Activated CD4-positive, CD25-positive, alpha-beta regulatory T cell treated with anti-CD3 and anti-CD28 coated beads, Interleukin-2, amount 50 U/mL, for 72 hours (primary cell): ENCODE measurements around the gene MAP6.
A peak's percentile ranks its signal among the peaks of the same experiment; 100 is the strongest.
"Not testable (repeated sequence)": the region's sequence is repeated elsewhere in the genome, so short reads cannot be mapped to it uniquely, and the experiment has no call there.

Experiments used
- DNase-seq: peaks from one replicate; pipeline ENCODE4 v3.0.0; 2021

MAP6 gene

DNA sequence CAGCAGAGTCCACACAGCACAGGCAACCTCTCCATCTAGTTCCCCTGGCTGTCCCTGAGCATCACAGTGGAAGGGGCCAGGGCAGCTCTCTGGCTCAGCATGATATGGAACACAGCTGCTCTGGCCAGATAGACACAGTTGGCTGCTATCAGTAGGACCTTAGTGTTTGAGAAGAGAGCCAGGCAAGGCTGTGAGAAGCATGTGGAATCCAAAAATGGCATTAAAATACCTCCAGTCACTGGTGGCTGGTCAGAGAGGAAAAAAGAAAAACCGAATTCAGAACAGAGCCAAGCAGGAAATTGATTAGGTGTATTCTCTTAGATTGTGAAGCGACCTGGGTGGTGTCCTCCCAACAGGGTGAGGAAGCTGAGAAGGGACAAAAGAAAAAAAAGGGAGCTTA, 78.9 kb downstream of the MAP6 start:
- no peak for DNase-seq

DNA sequence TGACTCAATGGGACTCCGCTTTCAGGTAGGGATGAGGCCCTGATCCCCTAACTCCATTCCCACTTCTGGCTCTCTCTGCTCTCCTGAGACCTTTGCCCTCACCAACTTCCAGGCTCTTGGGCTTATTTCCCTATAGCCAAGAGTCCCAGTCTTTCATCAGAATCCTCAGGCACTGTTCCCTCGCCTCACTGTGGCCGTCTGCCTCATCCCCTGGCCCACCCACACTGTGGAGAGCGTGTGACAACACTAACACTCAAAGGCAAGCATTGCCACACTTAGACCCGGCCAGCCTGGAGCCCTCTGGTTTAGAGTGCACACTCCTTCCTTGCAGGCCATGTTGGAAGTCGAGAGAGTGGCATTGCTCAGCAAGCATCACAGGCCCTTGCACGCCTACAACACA, 79.8 kb downstream of the MAP6 start:
- DNase-seq = no peak

DNA sequence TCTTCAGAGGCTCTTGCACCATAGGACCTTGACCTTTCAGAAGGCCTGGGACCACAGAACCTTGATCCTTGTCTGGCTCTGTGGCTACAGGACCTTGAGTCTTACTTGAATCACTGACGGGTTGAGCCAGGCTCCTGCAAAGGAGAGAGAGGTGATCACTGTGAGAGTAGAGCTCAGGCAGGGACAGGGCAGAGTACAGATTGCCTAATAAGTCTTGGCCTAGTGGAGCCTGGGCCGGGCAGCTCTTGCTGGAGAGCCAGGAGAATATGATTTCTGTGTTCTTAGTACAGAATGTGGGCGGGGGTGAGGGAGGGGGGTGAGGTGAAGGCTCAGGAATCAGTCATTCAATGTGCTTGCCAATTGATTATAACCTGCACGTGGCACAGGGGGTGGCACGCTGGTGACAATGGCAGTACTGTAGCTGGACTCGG, 80.8 kb downstream of the MAP6 start:
- no peak for DNase-seq

DNA sequence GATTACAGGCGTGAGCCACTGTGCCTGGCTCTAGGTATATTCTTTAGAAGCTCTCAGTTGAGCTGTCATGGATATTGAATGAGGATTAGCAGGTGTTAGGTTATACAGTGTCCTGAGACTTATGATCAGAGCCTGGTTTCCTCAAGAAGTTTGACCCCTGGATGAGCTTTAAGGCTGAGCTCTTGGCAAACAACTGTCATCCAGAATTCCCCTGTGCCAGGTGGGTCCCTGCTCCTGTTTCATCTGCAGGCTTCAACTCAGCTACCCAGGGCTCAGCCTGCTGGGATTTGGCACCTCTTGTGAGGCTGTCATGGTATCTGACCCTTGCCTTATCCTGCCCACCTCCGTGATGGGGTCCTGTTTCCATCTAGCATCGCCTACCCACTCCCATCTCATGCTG, 82.4 kb downstream of the MAP6 start:
- no peak for DNase-seq

DNA sequence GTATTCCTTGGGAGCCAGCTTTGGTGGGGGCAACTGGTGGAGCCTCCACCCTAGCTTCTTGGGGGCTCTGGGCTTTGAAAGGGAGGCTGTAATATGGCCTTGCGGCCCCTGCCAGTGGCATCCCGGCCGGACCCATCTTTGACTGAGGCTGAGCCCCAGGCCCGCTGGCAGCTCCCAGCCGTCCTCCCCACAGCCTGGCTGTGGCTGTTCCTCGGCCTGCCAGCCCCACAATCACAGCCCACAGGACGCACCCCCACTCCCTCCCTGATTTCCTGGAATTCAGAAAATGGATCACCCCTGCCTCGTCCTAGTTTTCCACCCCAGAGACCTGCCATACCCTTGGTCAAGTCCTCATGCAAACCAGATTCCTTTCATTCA, 83.6 kb downstream of the MAP6 start:
- DNase-seq = no peak

DNA sequence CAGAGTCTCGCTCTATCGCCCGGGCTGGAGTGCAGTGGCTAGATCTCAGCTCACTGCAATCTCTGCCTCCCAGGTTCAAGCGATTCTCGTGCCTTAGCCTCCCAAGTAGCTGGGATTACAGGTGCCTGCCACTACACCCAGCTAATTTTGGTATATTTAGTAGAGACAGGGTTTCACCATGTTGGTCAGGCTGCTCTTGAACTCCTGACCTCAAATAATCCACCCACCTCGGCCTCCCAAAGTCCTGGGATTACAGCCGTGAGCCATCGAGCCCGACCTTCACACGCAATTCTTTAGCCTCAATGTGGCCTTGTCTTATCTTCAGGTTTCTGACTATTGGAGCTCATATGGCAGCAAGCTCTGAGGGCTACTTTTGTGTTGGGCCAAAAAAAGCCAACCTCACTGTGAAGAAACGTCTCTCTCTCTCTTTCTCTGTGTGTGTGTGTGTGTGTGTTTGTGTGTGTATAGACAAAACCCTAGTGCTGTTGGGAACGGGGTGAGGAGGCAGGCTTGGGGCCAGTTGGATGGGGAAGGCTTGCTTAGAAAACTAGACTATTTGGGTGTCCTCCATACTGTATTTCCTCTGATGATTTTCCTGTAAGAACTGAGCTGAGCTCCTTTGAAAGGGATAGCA, 84.1 kb downstream of the MAP6 start:
- DNase-seq = not testable (repeated sequence)

DNA sequence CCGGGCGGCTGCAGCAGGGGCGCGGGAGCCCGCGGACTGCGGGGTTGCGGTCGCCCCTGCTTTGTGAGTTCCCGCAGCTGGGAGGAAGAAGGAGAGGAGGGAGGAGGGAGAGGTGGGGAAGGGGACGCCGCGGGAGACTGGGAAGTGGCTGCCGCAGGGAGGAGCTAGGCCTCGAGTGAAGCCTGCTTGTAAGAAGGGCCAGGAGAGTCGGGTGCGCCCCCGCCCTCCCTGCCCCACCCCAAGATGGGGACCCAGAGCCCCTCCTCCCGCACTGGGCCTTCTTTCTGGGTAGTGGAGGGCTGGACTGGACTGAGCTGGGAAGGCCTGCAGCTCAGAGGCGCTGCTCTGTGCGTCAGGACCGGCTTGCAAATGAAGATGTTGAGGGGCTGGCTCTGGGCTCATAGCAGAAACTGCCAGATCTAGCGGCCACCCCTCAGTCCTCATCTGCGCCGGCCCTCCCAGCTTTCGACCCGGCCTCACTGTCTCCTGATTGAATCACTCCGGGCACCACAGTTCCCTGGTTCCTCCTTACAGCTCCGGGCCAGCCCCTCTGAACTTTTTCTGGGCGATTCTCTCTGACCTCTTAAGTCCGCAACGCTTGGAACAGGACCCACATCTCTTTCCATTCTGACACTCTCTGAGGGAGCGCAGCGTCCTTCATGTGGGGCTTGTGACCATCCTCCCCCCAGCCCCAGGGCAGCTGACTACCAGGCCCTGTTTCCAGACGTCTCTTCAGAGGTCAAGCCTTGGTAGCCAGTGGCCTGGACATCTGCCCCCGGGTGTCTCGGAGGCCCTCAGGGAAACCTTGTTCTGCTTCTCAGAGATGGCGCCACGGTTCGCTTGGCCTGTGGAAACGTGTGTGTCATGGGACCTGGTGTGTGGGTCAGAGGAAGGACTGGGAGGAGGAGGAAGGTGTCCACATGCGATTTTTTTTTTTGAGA, 84.8 kb downstream of the MAP6 start:
- no peak for DNase-seq

DNA sequence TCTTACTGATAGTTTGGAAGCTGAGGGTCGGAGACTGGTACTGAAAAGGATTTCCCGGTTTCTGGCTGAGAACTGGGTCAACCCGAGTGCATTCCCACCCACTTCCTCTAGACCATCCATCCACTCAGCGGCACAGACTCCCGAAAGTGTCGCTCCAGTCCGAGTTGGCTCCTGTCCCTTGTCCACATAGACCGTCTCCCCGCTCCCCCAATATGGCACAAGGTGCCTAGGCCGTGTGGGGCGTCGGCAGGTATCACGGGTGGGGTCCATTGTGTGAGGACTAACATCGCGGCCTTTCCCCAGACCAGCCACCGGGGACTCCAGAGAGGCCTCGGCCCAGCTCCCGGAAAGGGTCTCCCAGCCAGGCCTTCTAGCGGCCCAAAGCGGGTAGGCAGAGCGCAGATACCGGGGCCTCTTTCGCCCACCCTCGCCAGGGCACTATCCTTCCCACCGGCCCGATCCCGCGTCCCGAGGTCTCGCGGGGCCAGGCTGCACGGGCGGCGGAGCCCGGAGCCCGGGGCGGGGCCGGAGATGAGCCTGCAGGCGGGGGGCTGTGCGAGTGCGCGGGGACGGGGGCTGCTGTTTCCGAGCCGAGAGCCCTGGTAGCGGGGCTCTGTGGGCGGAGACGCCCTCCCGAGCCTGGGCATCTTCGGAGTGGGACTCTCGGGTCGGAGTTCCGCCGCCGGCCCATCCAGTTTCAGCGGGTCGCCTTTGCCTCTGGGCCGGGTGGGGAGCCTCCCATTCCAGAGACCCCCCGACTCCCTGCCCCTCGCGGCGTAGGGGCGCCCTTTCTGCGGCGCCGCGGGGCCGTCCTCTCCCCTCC, 85.7 kb downstream of the MAP6 start:
- DNase-seq = peak; percentile 53

DNA sequence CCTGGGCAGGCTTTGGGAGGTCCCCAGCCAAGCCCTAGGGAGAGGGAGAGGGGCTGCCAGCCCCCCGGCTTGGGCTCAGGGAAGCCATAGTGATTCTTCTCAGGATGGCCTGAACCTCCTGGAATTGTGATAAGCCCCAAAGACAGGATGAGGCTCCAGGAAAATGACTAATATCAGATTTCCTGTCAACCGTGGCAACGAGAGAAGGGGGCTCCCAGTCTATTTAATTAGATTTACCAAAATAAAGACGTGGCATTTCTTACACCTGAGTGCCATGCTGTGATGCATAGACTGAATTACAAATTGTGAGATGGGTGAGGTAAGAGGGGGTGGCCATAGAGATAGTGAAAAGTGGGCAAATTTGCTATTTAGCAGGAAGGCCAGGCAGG, 86.3 kb downstream of the MAP6 start:
- no peak for DNase-seq

DNA sequence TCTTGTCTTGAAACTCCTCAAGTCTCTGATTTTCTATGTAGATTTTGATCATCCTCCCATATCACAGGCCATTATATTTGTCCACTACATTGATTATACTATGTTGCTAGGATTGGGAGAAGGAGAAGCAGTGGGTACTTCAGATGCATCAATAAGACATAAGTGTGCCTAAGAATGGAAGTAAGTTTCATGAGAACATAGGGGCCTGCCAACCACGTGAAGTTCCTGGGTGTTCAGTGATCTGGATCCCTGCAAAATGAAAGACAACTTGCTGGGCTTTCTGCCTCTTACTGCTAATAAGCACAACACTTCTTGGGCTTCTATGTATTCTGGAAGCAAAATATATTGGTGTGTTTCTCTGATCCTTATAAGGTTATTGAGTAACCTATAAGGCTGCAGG, 89.0 kb downstream of the MAP6 start:
- no peak for DNase-seq

DNA sequence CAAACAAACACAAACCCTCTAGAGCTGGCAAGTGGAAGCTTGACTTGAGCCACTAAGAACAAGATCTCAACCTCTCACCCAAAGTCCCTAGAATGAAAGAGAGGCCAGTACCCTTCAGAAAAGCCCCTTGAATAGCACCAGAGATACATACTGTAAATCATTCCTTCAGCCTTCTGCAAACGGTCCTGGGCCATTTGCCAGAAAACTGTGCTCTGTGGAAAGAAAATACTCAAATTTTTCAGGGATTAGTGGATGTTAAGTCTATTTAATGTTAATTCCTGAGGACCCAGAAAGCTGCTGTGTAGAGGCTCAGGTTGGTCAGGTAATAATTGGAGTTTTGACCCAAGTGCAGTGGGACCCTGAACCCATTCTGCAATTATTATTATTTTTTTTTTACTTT, 89.9 kb downstream of the MAP6 start:
- DNase-seq = no peak

DNA sequence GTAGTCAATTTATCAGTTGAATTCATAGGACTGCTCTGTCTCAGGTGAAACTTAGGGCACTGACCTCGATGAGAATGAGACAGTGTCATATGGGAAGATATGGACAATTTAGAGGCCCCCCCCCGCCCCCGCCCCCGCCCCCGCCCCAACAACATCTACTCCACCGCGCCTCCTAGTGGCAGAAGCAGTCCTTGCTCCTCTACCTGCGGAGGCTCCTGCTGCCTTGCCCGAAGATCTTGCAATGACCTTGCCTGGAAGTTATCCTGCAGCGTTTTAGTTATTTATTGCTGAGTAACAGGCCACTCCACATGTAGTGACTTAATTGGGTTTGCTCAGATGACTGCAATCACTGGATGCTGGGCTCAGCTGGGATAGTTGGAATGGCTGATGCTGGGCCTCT, 91.6 kb downstream of the MAP6 start:
- peak; percentile 66 for DNase-seq

DNA sequence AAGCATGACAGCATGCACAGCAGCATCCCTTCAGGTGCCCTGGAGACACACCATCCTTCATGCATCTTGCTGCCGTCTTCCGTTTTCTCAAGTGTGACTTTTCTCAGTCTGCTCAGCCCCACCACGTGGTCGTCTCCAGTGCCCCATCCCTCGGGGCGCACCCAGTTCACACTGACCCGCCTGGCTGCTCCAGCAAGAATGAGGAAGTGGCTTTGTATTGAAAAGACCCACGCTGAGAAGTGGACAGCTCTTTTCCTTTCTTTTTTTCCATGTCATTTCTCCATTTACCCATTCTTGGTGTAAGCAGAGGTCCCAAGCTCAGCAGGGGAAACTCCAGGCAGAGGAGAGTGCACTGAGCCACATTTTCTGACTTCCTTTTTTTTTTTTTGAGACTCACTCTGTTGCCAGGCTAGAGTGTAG, 92.3 kb downstream of the MAP6 start:
- no peak for DNase-seq

DNA sequence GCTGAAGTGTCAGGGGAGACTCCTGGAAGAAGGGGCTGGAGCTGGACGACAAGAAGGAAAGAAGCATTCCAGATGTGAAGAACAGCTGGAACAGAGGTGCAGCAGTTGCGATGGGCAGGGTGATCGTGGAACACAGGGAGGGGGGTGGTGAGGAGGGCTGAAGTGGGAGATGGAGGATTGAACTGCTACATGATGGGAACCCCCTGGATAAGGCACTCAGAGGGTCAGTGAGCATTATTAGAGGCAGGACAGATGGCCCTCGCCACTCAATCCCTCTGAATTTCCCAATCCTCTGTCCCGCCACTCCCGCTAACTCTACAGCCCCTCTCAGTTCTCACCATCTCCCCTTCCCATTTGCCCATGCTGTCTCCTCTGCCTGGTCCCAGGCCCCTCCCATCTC, 92.8 kb downstream of the MAP6 start:
- DNase-seq = no peak

DNA sequence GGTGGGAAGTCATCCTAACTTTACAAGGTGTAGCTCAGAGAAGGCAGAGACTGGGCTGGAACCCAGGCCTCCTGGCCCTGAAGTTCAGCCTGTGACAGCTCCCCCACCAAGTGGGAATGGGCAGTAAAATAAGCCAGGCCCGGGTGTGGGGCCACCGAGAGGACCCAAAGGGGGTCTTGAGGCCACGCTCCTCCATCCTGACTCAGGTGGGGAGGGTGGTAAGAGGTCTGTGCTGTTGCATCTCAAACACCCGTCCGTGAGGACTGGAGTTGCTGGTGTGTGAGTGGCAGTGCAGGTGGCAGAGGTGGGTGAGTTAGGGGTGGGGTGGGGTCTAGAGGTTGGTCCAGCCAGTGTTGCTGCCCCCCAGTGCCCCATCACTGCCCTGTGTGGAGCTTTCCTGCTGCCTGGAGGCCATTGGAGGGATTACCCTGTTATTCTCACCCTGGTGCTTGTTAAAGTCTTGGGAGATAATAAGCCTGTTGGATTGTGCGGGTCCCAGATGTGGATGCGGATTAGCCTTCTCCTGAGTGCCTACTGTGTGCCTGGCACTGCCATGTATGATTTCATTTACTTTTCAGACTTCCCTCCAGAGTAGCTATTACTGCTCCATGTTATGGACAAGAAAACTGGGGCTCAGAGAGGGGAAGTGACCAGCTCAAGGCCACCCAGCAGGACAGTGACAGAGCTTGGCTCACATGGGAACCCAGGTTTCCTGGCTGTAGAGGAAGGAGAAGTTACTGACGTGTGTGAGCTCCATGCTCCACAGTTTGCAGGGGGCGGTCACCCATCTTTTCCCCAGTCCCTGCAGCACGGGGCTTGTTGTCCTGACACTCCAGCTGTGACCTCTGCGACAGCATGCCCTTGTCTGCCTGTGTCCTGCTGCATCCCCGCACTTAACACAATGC, 93.9 kb downstream of the MAP6 start:
- DNase-seq = no peak

DNA sequence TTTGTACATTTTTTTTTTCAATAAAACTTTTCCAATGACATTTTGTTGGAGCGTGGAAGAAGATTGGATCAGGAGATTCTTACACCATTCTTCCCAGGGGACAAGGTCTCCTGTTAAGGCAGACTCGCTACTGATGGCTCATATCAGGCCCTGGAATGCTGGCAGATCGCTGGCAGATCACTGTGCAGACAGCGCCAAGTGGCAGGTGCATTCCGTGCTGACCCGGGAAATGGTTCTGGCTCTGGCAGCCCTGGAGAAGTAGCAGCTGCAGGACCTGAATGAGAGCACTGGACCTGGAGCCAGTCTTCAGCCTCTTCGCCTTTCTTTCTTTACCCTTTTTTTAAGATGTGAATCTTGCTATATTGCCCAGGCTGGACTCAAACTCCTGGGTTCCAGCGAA, 96.1 kb downstream of the MAP6 start:
- DNase-seq = no peak

DNA sequence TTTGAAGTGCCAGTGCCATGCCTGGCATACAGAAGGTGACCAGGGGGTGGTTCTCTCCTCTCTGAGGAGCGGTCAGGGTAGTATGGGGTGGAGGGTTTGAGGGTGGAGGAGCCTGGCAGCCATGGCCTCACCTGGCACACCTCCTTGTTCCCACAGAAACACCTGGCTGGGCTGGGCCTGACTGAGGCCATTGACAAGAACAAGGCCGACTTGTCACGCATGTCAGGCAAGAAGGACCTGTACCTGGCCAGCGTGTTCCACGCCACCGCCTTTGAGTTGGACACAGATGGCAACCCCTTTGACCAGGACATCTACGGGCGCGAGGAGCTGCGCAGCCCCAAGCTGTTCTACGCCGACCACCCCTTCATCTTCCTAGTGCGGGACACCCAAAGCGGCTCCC, 97.2 kb downstream of the MAP6 start:
- no peak for DNase-seq

DNA sequence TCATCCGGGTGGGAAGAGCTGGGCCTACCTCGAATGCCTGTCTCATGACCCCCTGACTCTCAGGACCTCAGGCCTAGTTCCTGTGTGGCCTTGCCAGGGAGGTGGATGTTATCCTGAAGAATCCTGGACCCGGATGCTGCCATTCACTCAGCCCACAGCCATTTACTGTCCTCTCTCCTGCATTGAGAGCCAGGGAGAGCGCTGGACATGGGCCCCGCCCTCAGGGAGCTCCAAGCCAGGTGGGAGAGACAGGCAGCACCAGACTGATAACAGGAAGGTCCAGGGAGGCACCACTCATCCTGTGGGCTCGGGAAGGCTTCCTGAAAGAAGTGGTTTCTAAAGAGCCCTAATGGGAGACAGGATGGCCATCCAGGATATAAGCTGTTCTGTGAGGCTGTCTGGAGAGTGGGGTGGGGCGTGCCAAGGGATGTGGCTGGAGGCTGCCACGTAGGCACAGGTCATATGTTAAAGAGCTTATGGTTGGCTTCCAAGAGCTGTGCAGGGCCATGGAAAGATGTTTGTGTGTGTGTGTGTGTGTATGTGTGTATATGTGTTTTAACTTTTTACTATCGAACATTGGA, 98.2 kb downstream of the MAP6 start:
- no peak for DNase-seq

DNA sequence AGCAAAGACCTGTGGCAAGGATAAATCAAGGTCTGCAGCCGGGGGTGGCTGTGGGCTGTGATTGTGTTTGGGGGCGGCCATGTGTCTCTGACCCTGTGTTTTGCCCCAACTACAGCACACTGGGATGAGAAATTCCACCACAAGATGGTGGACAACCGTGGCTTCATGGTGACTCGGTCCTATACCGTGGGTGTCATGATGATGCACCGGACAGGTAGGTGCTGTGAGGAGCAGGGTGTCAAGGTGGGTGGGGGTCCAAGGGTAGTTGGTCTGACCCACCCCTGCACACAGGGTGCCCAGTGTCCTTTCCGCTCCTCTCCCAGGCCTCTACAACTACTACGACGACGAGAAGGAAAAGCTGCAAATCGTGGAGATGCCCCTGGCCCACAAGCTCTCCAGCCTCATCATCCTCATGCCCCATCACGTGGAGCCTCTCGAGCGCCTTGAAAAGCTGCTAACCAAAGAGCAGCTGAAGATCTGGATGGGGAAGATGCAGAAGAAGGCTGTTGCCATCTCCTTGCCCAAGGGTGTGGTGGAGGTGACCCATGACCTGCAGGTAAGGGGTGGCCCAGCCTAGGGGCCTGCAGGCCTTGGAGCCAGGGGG, 100.1 kb downstream of the MAP6 start:
- DNase-seq = no peak

DNA sequence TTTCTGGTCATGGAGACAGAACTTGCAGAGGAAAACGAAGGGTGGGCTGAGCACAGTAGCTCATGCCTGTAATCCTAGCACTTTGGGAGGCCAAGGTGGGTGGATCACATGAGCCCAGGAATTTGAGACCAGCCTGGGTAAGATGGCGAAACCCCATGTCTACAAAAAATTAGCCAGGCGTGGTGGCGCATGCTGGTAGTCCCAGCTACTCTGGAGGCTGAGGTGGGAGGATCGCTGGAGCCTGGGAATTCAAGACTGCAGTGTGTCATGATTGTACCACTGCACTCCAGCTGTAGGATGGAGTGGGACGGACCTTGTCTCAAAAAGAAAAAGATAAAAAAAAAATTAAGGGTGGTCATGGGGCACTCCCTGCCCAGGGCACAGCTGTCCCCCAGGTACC, 100.9 kb downstream of the MAP6 start:
- DNase-seq = no peak

DNA sequence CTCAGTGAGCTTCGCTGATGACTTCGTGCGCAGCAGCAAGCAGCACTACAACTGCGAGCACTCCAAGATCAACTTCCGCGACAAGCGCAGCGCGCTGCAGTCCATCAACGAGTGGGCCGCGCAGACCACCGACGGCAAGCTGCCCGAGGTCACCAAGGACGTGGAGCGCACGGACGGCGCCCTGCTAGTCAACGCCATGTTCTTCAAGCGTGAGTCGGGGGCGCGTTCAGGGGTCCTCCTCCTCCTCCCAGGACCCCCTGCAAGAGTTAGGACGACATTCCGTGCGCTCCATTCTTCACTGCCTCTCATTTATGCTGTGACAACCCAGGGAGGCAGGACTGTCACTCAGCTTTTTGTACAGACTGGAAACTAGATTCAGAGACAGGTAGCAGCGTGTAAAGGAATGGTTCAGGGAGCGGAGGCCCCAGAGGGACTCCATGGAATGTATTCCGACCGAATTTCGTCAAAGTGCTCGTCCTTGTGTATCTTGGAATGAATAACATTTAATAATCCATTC, 102.0 kb downstream of the MAP6 start:
- no peak for DNase-seq
